Fibroblast of lung (primary cell): ENCODE data around the gene HSF2BP.

ENCODE experiments used
- EZH2 ChIP-seq: IDR thresholded peaks from 2 replicates; pipeline ENCODE4 v1.5.1; 2012; ENCODE audit warnings: low read length, control low read depth, mild to moderate bottlenecking; ENCODE audit errors: missing control alignments
- TF ChIP-seq, protein P1 (sequence below), 2 donors: IDR thresholded peaks in 1 of 2; conservative IDR thresholded peaks in 1 of 2; 1 replicate in 1 of 2; 2 replicates in 1 of 2; pipeline ENCODE4 v1.5.1; 2011 to 2012; ENCODE audit warnings: low read length in 2 of 2, control low read depth in 1 of 2, inconsistent platforms in 1 of 2, low read depth in 1 of 2, mild to moderate bottlenecking in 1 of 2

DNA sequence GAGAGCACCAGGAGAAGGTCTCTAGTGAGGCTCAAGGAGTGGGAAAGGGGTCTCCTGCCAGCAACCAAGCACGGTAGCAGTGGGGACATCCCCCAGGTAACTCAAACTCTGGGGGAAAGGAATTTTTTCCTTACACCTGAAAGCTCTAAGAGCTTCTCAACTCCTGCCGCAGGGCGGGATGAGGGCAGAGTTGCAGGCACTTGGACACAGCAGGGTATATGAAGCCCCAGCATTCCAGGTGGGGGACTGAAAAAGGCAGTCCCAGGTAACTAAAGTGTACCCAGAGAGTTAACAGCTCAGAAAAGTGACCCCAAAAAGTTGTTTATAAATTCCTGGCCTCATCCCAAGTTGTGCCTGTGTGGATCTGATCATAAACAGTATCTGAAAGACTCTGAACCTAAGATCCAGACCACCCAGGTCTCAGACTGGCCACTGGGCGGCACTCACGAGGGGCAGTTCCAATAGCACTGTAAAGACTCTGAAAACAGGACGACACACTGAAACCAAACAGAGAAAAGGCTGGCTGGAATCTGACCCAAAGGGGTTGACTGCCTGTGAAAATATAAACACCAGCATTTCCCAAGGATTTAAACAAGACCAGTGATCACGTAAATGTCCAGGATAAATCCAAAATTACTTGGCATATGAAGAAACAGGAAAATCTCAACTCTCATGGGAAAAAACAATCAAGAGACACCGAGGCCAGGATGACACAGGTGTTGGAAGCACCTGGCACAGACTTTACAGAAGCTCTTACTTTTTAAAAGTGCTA lies 47.5 kb downstream of the HSF2BP start:
- TF ChIP-seq, protein P1, sequence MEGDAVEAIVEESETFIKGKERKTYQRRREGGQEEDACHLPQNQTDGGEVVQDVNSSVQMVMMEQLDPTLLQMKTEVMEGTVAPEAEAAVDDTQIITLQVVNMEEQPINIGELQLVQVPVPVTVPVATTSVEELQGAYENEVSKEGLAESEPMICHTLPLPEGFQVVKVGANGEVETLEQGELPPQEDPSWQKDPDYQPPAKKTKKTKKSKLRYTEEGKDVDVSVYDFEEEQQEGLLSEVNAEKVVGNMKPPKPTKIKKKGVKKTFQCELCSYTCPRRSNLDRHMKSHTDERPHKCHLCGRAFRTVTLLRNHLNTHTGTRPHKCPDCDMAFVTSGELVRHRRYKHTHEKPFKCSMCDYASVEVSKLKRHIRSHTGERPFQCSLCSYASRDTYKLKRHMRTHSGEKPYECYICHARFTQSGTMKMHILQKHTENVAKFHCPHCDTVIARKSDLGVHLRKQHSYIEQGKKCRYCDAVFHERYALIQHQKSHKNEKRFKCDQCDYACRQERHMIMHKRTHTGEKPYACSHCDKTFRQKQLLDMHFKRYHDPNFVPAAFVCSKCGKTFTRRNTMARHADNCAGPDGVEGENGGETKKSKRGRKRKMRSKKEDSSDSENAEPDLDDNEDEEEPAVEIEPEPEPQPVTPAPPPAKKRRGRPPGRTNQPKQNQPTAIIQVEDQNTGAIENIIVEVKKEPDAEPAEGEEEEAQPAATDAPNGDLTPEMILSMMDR (conservative IDR thresholded peaks at IDR 0.05 in 1 of 2, IDR thresholded peaks at IDR 0.05 in 1 of 2; ENCODE audit: low read depth in 1 of 2, low read length in 2 of 2), result peak; percentile 87 to 93
- no peak for TF ChIP-seq EZH2
